Panc1 (cell line): Measurements from ENCODE around the gene WAC. TPM values are rescaled to one million over a fixed set of nuclear protein-coding genes. Genes with fewer than 3 reads are reported as not detected.

Experiments
- ATAC-seq: fragments of 200-7000 bp; cut with Tn5 transposase; 2 replicates; pipeline ENCODE4 v1.9.1; 2020; ENCODE audit warnings: mild to moderate bottlenecking, moderate library complexity
- BruUV-seq: library from RNA; stranded (reverse); fragments of 400-500 nt; replicated peaks from 2 replicates; lab custom pipeline; 2021; lab: Mats Ljungman, UMichigan
- CTCF ChIA-PET: fragments of 300-600 bp; sonication (Branson Sonifier 250); formaldehyde crosslinking; loops from one replicate; lab custom pipeline; 2022; ENCODE audit warnings: antibody characterized with exemption; lab: Charles Lee
- POLR2A ChIA-PET: fragments of 300-600 bp; sonication (Branson Sonifier 250); formaldehyde crosslinking; loops from one replicate; lab custom pipeline; 2022; ENCODE audit warnings: antibody characterized with exemption; lab: Charles Lee
- DNase-seq: peaks from one replicate; pipeline ENCODE4 v3.0.0-alpha.2; 2010; ENCODE audit warnings: low read depth, low spot score
- H3K27ac ChIP-seq: 2 replicates; pipeline ENCODE4 v1.5.1; 2011; ENCODE audit warnings: mild to moderate bottlenecking, low read length, inconsistent platforms
- H3K27me3 ChIP-seq: fragments of 200-500 bp; sonication (Bioruptor generic); 2 replicates; pipeline ENCODE4 v1.6.0; 2014; ENCODE audit warnings: low read length, inconsistent platforms; ENCODE audit not compliant: control insufficient read depth, insufficient read depth
- H3K36me3 ChIP-seq: fragments of 200-500 bp; sonication (Bioruptor generic); 2 replicates; pipeline ENCODE4 v1.5.1; 2014; ENCODE audit warnings: inconsistent platforms, mild to moderate bottlenecking, low read length, moderate library complexity; ENCODE audit not compliant: control insufficient read depth, insufficient read depth
- H3K4me1 ChIP-seq: 2 replicates; pipeline ENCODE4 v1.5.1; 2011; ENCODE audit warnings: inconsistent platforms, mild to moderate bottlenecking, low read length, moderate library complexity; ENCODE audit not compliant: control insufficient read depth, insufficient read depth
- H3K4me3 ChIP-seq, 2 experiments: 2 replicates each; pipeline ENCODE4 v1.5.1; 2011 to 2012; ENCODE audit warnings: low read depth in 2 of 2, low read length in 2 of 2, mild to moderate bottlenecking in 2 of 2, inconsistent platforms in 1 of 2, moderate library complexity in 1 of 2
- H3K9me3 ChIP-seq: fragments of 200-500 bp; sonication (Bioruptor generic); 2 replicates; pipeline ENCODE4 v1.5.1; 2014; ENCODE audit warnings: low read depth, mild to moderate bottlenecking, inconsistent platforms, low read length, moderate library complexity; ENCODE audit not compliant: control insufficient read depth, insufficient read depth
- CTCF ChIP-seq: fragments of 450-650 bp; IDR thresholded peaks from 2 replicates; pipeline ENCODE4 v1.5.1; 2017; ENCODE audit warnings: mild to moderate bottlenecking
- POLR2AphosphoS5 ChIP-seq: IDR thresholded peaks from 2 replicates; pipeline ENCODE4 v1.6.1; 2012; ENCODE audit warnings: mild to moderate bottlenecking, low read depth, low read length, moderate library complexity
- REST ChIP-seq, 2 experiments: IDR thresholded peaks; 2 replicates each; pipeline ENCODE4 v1.6.1; 2011 to 2012; ENCODE audit warnings: low read depth in 2 of 2, control low read depth in 1 of 2, low read length in 1 of 2, mild to moderate bottlenecking in 1 of 2, moderate library complexity in 1 of 2; ENCODE audit not compliant: insufficient read depth in 1 of 2
- SIN3A ChIP-seq: IDR thresholded peaks from 2 replicates; pipeline ENCODE4 v1.6.1; 2012; ENCODE audit warnings: low read depth, mild to moderate bottlenecking, low read length, moderate library complexity, borderline replicate concordance; ENCODE audit not compliant: insufficient read depth
- TCF7L2 ChIP-seq: IDR thresholded peaks from 2 replicates; pipeline ENCODE4 v1.6.1; 2011; ENCODE audit warnings: mild to moderate bottlenecking, low read depth, low read length, inconsistent platforms
- in situ Hi-C: cut with HindIII; loops from 2 replicates; pipeline ENCODE4 v1.10.0; 2016; ENCODE audit warnings: low sequenced_read_pairs, low pct_unique_long_range_greater_than_20kb
- intact Hi-C: fragments of 100-400 bp; cut with micrococcal nuclease; formaldehyde crosslinking; loops from one replicate; pipeline ENCODE4 v1.10.0; 2022; ENCODE audit not compliant: unreplicated experiment
- total RNA-seq: library from RNA; stranded (reverse); gene quantifications from one replicate; pipeline ENCODE4 v1.2.1, GENCODE V29; 2021; ENCODE audit not compliant: unreplicated experiment

The WAC gene
- total RNA-seq, 1 experiment from 2014 or later = 70.7 TPM

GRCh38 chr10:28638392-28638791 is 105.5 kb downstream of the WAC start:
- BruUV-seq = no TSS peak
- Histone ChIP-seq H3K36me3 (no peaks in the 10 kb centered on the region; the same call in 1 of the 2 replicates), H3K27ac (no peak overlapping the region), H3K27me3 (no peaks in the 10 kb centered on the region), H3K4me3 (no peak overlapping the region), H3K4me1 (no peaks in the 10 kb centered on the region), H3K9me3 (no peaks in the 10 kb centered on the region)
- ChIA-PET CTCF (no interaction called here), POLR2A (no interaction called here)
- TF ChIP-seq CTCF = no peak
- TF ChIP-seq TCF7L2 = no peak
- no peak for TF ChIP-seq POLR2AphosphoS5
- TF ChIP-seq SIN3A = no peak
- no peak for TF ChIP-seq REST (IDR thresholded peaks at IDR 0.05; ENCODE audit: insufficient read depth in 1 of 2, low read depth in 2 of 2, low read length in 1 of 2)
- in situ Hi-C loops (no loop called here), intact Hi-C loops (no loop called here)
- no peak for DNase-seq
- ATAC-seq = no peak

DNA sequence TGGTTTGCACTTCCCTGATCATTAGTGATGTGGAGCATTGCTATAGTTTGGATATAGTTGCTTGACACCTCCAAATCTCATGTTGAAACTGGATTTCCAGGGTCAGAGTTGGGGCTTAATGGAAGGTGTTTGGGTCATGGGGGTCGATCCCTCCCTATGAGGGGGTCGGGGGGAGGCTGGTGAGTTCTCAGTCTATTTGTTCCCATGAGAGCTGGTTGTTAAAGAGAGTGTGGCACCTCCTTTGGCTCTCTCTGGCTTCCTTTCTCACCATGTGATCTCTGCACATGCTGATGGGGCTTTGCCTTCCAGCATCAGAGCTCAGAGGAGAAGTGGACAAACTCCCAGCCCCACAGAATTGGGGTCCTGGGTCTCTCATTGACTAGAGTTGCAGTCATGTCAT is 107.6 kb downstream of the WAC start:
- TF ChIP-seq CTCF (no peak), POLR2AphosphoS5 (no peak)
- Histone ChIP-seq H3K36me3 (no peaks in the 10 kb centered on the region; the same call in 1 of the 2 replicates), H3K27ac (no peak overlapping the region), H3K9me3 (no peaks in the 10 kb centered on the region), H3K4me3 (no peak overlapping the region), H3K27me3 (no peaks in the 10 kb centered on the region), H3K4me1 (no peaks in the 10 kb centered on the region)
- ChIA-PET POLR2A (no interaction called here), CTCF (no interaction called here)
- ATAC-seq = no peak
- BruUV-seq = no TSS peak
- intact Hi-C loops (no loop called here), in situ Hi-C loops (no loop called here)
- no peak for DNase-seq
